T-cell (primary cell): ENCODE results near the gene FBXL13. TPM values are rescaled to one million over a fixed set of nuclear protein-coding genes. Genes with fewer than 3 reads are reported as not detected.
"Not testable (repeated sequence)": the region's sequence is repeated elsewhere in the genome, so short reads cannot be mapped to it uniquely, and the experiment has no call there.

Experiments
- ATAC-seq, 4 experiments: fragments of 200-7000 bp in 3 of 4; fragments of 150-1000 bp in 1 of 4; cut with Tn5 transposase; replicated peaks in 1 of 4; 1 replicate in 3 of 4; 2 replicates in 1 of 4; pipeline ENCODE4 v1.10.0; 2021; ENCODE audit warnings: moderate library complexity in 3 of 4, mild to moderate bottlenecking in 2 of 4, moderate number of reproducible peaks in 1 of 4
- CTCF ChIA-PET, 2 donors: fragments of 300-600 bp; sonication (Branson Sonifier 250); formaldehyde crosslinking; loops; one replicate each; lab custom pipeline; 2022; ENCODE audit warnings: antibody characterized with exemption in 2 of 2; lab: Charles Lee
- POLR2A ChIA-PET, 2 donors: fragments of 300-600 bp; sonication (Branson Sonifier 250); formaldehyde crosslinking; loops; one replicate each; lab custom pipeline; 2022; ENCODE audit warnings: antibody characterized with exemption in 2 of 2; lab: Charles Lee
- DNase-seq, 35 experiments: peaks; one replicate each; pipeline versions ENCODE4 v3.0.0 to v3.0.0-alpha.2; 2013 to 2023
- H3K27ac ChIP-seq: one replicate; pipeline ENCODE4 v1.5.1; 2013; ENCODE audit warnings: low read length
- H3K27me3 ChIP-seq, 2 experiments: replicated peaks in 1 of 2; 1 replicate in 1 of 2; 2 replicates in 1 of 2; pipeline versions ENCODE4 v1.6.1 to v1.7.0; 2013; ENCODE audit warnings: low read length in 1 of 2, mixed read lengths in 1 of 2; ENCODE audit not compliant: control insufficient read depth in 2 of 2, insufficient read depth in 2 of 2; ENCODE audit errors: extremely low read depth in 1 of 2
- H3K36me3 ChIP-seq, 2 donors: 1 replicate in 1 of 2; 2 replicates in 1 of 2; pipeline versions ENCODE4 v1.6.1 to v1.7.0; 2013; ENCODE audit warnings: low read length in 1 of 2; ENCODE audit not compliant: control insufficient read depth in 2 of 2, insufficient read depth in 1 of 2; ENCODE audit errors: extremely low read depth in 1 of 2
- H3K4me1 ChIP-seq, 2 experiments: 1 replicate in 1 of 2; 2 replicates in 1 of 2; pipeline versions ENCODE4 v1.6.1 to v1.7.0; 2013; ENCODE audit warnings: low read length in 2 of 2, mixed read lengths in 1 of 2; ENCODE audit not compliant: insufficient read depth in 2 of 2, control insufficient read depth in 1 of 2; ENCODE audit errors: extremely low read depth in 1 of 2
- H3K4me3 ChIP-seq, 2 donors: 1 replicate in 1 of 2; 2 replicates in 1 of 2; pipeline versions ENCODE4 v1.5.1 to v1.7.0; 2013; ENCODE audit warnings: mild to moderate bottlenecking in 2 of 2, low read length in 1 of 2, moderate library complexity in 1 of 2; ENCODE audit not compliant: control insufficient read depth in 1 of 2; ENCODE audit errors: extremely low read depth in 1 of 2
- H3K9me3 ChIP-seq: 2 replicates; pipeline ENCODE4 v1.7.0; 2013
- H3K27ac Mint-ChIP-seq, 2 donors: one replicate each; pipeline ENCODE4 v1.8.0; 2020 to 2021; ENCODE audit warnings: mild to moderate bottlenecking in 2 of 2, mixed read lengths in 2 of 2
- H3K27me3 Mint-ChIP-seq, 2 donors: one replicate each; pipeline ENCODE4 v1.8.0; 2021 to 2022; ENCODE audit warnings: mixed read lengths in 2 of 2
- H3K36me3 Mint-ChIP-seq: one replicate; pipeline ENCODE4 v1.8.0; 2021; ENCODE audit warnings: mixed read lengths
- H3K4me1 Mint-ChIP-seq, 3 donors: one replicate each; pipeline ENCODE4 v1.8.0; 2020 to 2022; ENCODE audit warnings: mixed read lengths in 3 of 3, mild to moderate bottlenecking in 1 of 3
- H3K4me3 Mint-ChIP-seq, 3 donors: one replicate each; pipeline ENCODE4 v1.8.0; 2020 to 2022; ENCODE audit warnings: mild to moderate bottlenecking in 3 of 3, mixed read lengths in 3 of 3, moderate library complexity in 3 of 3
- H3K9me3 Mint-ChIP-seq, 3 donors: one replicate each; pipeline ENCODE4 v1.8.0; 2020 to 2022; ENCODE audit warnings: mixed read lengths in 3 of 3
- WGBS: methylation state at CpG from one replicate; pipeline ENCODE4 v1.1.5; 2013; ENCODE audit warnings: missing lambda C conversion rate; ENCODE audit not compliant: insufficient coverage; 5-methylcytosine and 5-hydroxymethylcytosine counted together
- total RNA-seq, 35 experiments: library from RNA in 6 of 35; stranded (reverse) in 6 of 35; fragments of 120-200 nt in 1 of 35; gene quantifications; one replicate each; pipeline versions ENCODE4 v1.2.1 to v1.2.4 and lab custom pipeline; 2013 to 2026

FBXL13 gene
- total RNA-seq, 5 donors from 2014 or later (not counting 1 experiment from before 2014, with no cell fraction given), result 1.3 to 2.7 (median 1.4) TPM

DNA sequence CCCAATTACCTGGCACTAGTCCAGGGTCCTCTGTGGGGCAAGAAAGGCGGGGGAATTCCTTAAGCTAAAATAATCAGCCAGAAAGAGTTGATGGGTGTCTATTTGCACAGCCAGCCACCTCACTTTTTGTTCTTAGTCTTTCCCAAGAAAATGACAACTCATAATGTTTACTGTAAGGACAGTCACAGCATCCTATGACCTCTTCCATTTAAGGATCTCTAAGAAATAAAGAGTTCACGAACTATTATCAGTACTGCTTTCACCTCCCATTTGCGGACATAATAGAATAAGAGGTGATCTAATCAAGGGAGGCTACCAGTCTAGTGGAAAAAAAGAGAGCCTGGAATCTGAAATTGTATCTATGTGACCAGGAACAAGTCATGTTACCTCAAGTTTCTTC, 234.2 kb downstream of the FBXL13 start:
- no peak for ATAC-seq
- Histone ChIP-seq H3K27me3 (no peaks in the 10 kb centered on the region), H3K27ac (no peak overlapping the region), H3K36me3 (peaks cover 0 to 2% of the 10 kb centered on the region in 2 donors), H3K9me3 (no peaks in the 10 kb centered on the region), H3K4me1 (no peaks in the 10 kb centered on the region), H3K4me3 (no peak overlapping the region)
- ChIA-PET CTCF (no interaction called here), POLR2A (no interaction called here)
- no peaks in the 10 kb centered on the region for H3K9me3 Mint-ChIP-seq
- no peak for DNase-seq
- H3K4me3 Mint-ChIP-seq, result no peak overlapping the region
- no peak overlapping the region for H3K27ac Mint-ChIP-seq
- no peaks in the 10 kb centered on the region for H3K4me1 Mint-ChIP-seq
- no CpG with 5 or more reads among the region's 3 CpGs for WGBS
- H3K36me3 Mint-ChIP-seq, result peaks cover 37% of the 10 kb centered on the region
- H3K27me3 Mint-ChIP-seq, result no peaks in the 10 kb centered on the region

DNA sequence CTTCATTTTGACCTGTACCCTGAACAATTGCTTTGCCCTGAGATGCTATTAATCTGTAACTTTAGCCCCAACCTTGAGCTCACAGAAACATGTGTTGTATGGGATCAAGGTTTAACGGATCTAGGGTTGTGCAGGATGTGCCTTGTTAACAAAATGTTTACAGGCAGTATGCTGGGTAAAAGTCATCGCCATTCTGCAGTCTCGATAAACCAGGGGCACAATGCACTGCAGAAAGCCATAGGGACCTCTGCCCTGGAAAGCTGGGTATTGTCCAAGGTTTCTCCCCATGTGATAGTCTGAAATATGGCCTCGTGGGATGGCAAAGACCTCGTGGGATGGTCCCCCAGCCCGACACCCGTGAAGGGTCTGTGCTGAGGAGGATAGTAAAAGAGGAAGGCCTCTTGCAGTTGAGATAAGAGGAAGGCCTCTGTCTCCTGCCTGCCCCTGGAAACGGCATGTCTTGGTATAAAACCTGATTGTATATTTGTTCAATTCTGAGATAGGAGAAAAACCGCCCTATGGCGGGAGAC, 236.0 kb downstream of the FBXL13 start:
- H3K4me1 ChIP-seq, CTCF ChIA-PET, H3K4me3 Mint-ChIP-seq, H3K4me3 ChIP-seq, H3K9me3 ChIP-seq, ATAC-seq, H3K27me3 Mint-ChIP-seq, H3K27me3 ChIP-seq, POLR2A ChIA-PET, H3K36me3 ChIP-seq, H3K4me1 Mint-ChIP-seq, H3K9me3 Mint-ChIP-seq, H3K27ac ChIP-seq, H3K27ac Mint-ChIP-seq, DNase-seq: not testable (repeated sequence)
- peaks cover 37% of the 10 kb centered on the region for H3K36me3 Mint-ChIP-seq
- 99% methylated on average over 5 of the region's 10 CpGs for WGBS

DNA sequence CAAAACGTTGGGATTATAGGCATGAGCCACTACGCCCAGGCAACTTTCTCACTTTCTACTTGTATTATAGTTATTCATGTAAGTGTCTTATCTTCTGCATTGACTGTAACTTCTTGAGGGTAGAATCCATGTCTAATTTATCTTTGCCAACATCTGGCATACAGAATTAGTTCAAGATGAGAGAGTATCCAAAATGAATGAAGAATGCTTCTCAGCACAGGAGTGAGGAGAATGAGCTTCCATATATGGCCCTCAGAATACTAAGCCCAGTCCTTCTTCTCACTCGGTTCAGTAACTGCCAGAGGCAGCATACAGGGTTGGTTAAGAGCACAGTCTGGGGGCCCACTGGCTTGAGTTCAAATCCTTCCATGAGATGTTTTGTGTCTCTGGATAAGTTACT, 236.8 kb downstream of the FBXL13 start:
- Histone ChIP-seq H3K4me3 (no peak overlapping the region), H3K9me3 (no peaks in the 10 kb centered on the region), H3K36me3 (peaks cover 0 to 2% of the 10 kb centered on the region in 2 donors), H3K27me3 (no peaks in the 10 kb centered on the region), H3K27ac (no peak overlapping the region), H3K4me1 (no peaks in the 10 kb centered on the region)
- peaks cover 35% of the 10 kb centered on the region for H3K36me3 Mint-ChIP-seq
- ChIA-PET POLR2A (interaction anchor here in 1 of 2 donors (0.5 kb wide), 1 partner anchor 127 kb away, joined by 3 read pairs; no protein-coding TSS in a partner anchor), CTCF (no interaction called here)
- no peaks in the 10 kb centered on the region for H3K9me3 Mint-ChIP-seq
- DNase-seq, result no peak
- H3K4me3 Mint-ChIP-seq, result no peak overlapping the region
- H3K27me3 Mint-ChIP-seq, result no peaks in the 10 kb centered on the region
- ATAC-seq, result no peak
- no peaks in the 10 kb centered on the region for H3K4me1 Mint-ChIP-seq
- no CpG with 5 or more reads among the region's 3 CpGs for WGBS
- no peak overlapping the region for H3K27ac Mint-ChIP-seq

DNA sequence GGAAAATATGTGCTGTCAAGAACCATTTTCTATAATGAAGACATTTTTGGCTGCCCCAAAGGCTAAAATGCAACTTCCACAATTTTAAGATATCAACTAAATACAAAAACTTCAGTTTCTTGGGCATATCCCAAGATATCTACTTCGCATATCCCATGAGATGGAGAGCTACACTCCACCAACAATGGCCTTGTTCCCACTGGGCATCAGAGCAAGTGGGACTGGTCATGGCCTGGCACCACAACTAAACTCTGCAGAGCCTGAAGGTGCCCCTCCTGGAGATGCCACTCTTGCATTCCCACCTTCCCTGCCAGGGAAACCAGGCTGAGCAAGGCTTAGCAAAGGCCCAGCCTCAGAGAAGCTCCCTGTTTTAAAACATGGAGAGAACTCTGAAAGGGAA, 237.6 kb downstream of the FBXL13 start:
- H3K27me3 Mint-ChIP-seq, result no peaks in the 10 kb centered on the region
- H3K36me3 Mint-ChIP-seq, result peaks cover 28% of the 10 kb centered on the region
- H3K4me1 Mint-ChIP-seq, result no peaks in the 10 kb centered on the region
- CTCF ChIA-PET, result no interaction called here
- H3K4me3 ChIP-seq, result no peak overlapping the region
- H3K27ac Mint-ChIP-seq, result no peak overlapping the region
- DNase-seq (no peak), ATAC-seq (no peak)
- peaks cover 0 to 2% of the 10 kb centered on the region in 2 donors for H3K36me3 ChIP-seq
- H3K27me3 ChIP-seq, result no peaks in the 10 kb centered on the region
- no peak overlapping the region for H3K27ac ChIP-seq
- POLR2A ChIA-PET, result no interaction called here
- no peaks in the 10 kb centered on the region for H3K9me3 Mint-ChIP-seq
- H3K4me3 Mint-ChIP-seq, result no peak overlapping the region
- 100% methylated on average over 1 of the region's 1 CpG for WGBS
- H3K9me3 ChIP-seq, result no peaks in the 10 kb centered on the region
- H3K4me1 ChIP-seq, result no peaks in the 10 kb centered on the region

DNA sequence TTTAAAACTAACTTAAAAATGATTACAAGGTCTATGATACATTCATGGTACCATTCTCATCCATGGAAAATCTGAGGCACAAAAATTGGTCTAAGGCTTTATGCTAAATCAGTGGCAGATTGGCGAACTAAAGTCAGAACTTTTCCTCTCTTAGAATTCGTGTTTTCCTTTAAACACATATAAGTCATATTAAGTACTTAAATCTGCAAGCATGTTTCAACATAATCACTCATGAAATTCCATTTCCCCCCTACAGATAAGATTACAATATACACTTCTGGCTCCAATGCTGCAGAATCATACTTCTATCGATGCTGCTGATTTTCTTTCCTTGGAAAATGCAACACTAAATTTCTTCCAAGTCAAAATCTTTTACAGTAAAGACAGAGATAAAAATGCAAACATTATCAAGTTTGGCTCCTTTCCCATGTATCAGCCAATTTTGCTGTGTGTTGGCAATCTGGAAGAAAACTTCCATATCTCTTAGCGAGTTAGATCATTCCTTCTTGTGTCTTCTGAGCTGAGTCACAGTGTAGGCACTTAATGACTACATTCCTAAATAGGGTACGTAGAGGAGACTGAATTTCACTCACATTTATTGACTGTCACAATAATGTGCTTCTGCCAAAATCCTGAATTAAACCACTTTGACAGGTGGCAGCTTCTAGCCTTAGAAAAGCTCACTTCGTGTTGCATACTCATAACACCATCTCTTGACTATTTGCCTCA, 238.2 kb downstream of the FBXL13 start:
- ChIA-PET CTCF (no interaction called here), POLR2A (no interaction called here)
- no peaks in the 10 kb centered on the region for H3K4me1 ChIP-seq
- WGBS, result 83% methylated on average over 2 of the region's 6 CpGs
- DNase-seq (no peak), ATAC-seq (no peak)
- Mint-ChIP-seq H3K9me3 (no peaks in the 10 kb centered on the region), H3K4me3 (no peak overlapping the region), H3K27me3 (no peaks in the 10 kb centered on the region), H3K4me1 (no peaks in the 10 kb centered on the region), H3K36me3 (peaks cover 30% of the 10 kb centered on the region), H3K27ac (no peak overlapping the region)
- no peaks in the 10 kb centered on the region for H3K9me3 ChIP-seq
- H3K36me3 ChIP-seq, result peaks cover 0 to 2% of the 10 kb centered on the region in 2 donors
- H3K4me3 ChIP-seq, result no peak overlapping the region
- no peak overlapping the region for H3K27ac ChIP-seq
- H3K27me3 ChIP-seq, result no peaks in the 10 kb centered on the region

DNA sequence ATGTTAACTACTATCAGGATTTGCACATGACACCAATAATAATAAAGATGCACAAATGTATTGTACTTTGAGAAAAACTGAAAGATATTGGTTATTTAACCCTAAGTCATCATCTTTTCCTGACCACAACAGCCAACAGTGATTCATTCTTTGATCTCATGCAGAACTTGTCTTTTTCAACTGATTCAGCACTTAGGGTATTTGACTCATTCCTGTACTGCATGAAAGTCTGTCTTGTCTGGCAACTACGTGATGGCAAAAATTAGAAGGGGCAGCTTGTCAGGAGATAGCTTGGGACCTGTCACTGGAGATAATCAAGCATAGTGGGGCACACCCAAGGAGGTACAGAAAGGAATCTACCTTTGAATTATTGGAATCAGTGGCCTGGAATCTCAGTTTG, 239.6 kb downstream of the FBXL13 start:
- no peak for DNase-seq
- no peak overlapping the region for H3K27ac ChIP-seq
- no peaks in the 10 kb centered on the region for H3K27me3 Mint-ChIP-seq
- H3K4me3 Mint-ChIP-seq, result no peak overlapping the region
- ChIA-PET POLR2A (no interaction called here), CTCF (no interaction called here)
- H3K9me3 Mint-ChIP-seq, result no peaks in the 10 kb centered on the region
- H3K4me3 ChIP-seq, result no peak overlapping the region
- H3K27me3 ChIP-seq, result no peaks in the 10 kb centered on the region
- no peaks in the 10 kb centered on the region for H3K9me3 ChIP-seq
- H3K36me3 Mint-ChIP-seq, result peaks cover 38% of the 10 kb centered on the region
- H3K36me3 ChIP-seq, result peaks cover 0 to 2% of the 10 kb centered on the region in 2 donors
- WGBS, result 0% methylated on average over 1 of the region's 1 CpG
- H3K27ac Mint-ChIP-seq, result no peak overlapping the region
- H3K4me1 Mint-ChIP-seq, result no peaks in the 10 kb centered on the region
- no peak for ATAC-seq
- no peaks in the 10 kb centered on the region for H3K4me1 ChIP-seq
